Esophagus mucosa (tissue), 1 donor: ENCODE measurements around the gene MANBA. TPM values are rescaled to one million over a fixed set of nuclear protein-coding genes. Genes with fewer than 3 reads are reported as not detected.
"Not testable (repeated sequence)": the region's sequence is repeated elsewhere in the genome, so short reads cannot be mapped to it uniquely, and the experiment has no call there.

Source experiments
- ATAC-seq: fragments of 200-7000 bp; cut with Tn5 transposase; one replicate; pipeline ENCODE4 v1.9.1; 2020
- total RNA-seq: library from RNA; stranded (reverse); gene quantifications from one replicate; pipeline ENCODE4 v1.2.4, GENCODE V29; 2023
- donor health status: DM: yes; HTN: yes; CAD: no.

The MANBA gene
- total RNA-seq, 1 donor from 2014 or later, result 10.7 TPM

DNA sequence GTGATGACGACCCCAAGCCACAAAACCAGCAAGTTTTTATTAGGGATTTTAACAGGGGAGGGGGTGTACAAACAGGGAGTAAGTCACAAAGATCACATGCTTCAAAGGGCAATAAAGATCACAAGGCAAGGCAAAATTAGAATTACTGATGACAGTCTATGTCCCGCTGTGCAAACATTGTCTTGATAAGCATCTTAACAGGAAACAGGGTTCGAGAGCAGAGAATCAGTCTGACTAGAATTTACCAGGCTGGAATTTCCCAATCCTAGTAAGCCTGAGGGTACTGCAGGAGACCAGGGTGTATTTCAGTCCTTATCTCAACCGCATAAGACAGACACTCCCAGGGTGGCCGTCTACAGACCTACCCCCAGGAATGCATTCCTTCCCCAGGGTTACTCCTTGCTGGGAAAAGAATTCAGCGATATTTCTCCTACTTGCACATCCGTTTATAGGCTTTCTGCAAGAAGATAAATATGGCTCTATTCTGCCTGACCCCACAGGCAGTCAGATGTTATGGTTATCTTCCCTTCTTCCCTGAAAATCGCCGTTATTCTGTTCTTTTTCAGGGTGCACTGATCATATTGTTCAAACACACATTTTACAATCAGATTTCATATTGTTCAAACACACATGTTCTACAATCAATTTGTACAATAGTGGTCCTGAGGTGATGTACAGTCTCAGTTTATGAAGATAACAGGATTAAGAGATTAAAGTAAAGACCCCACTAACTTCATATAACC, 41.8 kb downstream of the MANBA start:
- ATAC-seq, result not testable (repeated sequence)

GRCh38 chr4:102717448-102718092, 43.2 kb downstream of the MANBA start:
- peak; percentile 55 for ATAC-seq

DNA sequence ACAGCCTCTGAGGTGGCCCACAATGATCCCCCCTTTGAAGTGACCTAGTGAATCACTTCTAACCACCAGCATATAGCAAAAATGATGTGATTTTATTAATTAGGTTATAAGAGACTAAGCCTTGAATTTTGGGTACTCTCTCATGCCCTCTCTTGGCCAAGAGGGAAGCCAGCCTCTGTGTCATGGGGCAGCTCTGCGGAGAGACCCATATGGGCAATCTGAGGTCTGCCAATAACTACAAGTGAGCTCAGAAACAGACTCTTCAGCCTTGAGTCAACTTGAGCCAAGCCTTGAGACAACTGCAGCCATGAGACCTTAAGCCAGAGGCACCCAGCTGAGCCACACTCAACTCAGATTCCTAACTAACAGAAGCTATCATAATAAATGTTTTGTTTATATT, 45.7 kb downstream of the MANBA start:
- ATAC-seq, result no peak

GRCh38 chr4:102713774-102714173, 47.0 kb downstream of the MANBA start:
- ATAC-seq, result not testable (repeated sequence)

DNA sequence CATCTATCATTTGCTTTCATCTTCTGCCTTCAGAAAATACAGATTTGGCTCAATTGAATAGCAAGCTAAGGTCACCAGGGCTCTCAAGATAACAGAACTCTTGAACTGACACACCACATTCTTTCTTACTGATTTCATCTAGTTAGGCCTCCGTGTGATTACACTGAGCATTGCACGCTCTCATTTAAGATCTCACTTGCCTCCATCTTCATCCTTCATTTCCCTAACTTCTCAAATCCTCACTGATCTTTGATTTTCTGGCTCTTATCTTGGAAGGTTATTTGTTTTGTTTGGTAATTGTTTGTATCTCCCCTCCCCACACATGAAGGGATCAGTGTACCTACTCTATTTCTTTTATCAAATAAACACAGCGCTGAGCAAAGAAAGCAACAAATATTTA, 47.7 kb downstream of the MANBA start:
- no peak for ATAC-seq

DNA sequence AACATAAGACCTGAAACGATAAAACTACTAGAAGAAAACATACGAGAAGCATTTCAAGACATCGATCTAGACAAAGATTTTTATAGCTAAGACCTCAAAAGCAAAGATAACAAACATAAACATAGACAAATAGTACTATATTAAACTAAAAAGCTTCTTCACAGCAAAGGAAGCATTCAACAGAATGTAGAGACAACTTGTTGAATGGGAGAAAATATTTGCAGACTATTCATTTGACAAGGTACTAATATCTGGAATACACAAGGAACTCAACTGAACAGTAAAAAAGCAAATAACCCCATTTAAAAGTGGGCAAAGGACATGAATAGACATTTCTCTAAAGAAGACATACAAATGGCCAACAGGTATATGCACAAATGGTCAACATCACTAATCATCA, 49.8 kb downstream of the MANBA start:
- ATAC-seq, result no peak

DNA sequence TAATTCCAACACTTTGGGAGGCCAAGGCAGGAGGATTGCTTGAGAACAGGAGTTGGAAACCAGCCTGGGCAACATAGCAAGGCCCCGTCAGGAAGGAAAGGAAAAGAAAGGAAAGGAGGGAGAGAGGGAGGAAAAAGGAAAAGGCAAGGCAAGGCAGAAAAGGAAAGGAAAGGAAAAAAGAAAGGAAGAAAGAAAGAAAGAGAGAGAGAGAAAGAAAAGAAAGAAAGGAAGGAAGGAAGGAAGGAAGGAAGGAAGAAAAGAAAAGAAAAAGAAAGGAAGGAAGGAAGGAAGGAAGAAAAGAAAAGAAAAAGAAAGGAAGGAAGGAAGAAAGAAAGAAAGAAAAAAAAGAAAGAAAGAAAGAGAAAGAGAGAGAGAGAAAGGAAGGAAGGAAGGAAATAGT, 51.7 kb downstream of the MANBA start:
- ATAC-seq, result not testable (repeated sequence)

- no peak for ATAC-seq
Observed at GRCh38 chr4:102707150-102707549, 53.6 kb downstream of the MANBA start.

- no peak for ATAC-seq
Observed at GRCh38 chr4:102705391-102705935, 55.3 kb downstream of the MANBA start.

- no peak for ATAC-seq
Observed at GRCh38 chr4:102696758-102697157, 64.0 kb downstream of the MANBA start.

DNA sequence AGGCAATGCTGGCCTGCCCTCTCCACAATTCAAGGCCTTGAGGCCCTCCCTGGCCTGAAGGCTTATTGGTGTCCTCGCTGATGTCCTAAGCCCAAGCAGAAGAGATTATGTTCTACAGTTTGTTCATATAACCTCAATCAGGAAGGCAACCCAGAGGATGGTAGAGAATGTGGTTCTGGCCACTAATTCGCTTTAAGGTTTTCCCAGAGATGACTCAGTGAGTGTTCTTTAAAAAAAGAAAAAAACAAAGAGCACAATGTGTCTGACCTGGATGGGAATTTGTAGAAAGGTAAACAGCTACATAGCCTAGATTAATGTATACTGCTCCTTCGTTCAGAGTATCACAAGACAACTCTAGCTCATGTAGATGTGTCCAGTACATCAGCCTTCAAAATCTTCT, 66.0 kb downstream of the MANBA start:
- no peak for ATAC-seq

- ATAC-seq, result no peak
Observed at GRCh38 chr4:102693861-102694260, 66.9 kb downstream of the MANBA start.

DNA sequence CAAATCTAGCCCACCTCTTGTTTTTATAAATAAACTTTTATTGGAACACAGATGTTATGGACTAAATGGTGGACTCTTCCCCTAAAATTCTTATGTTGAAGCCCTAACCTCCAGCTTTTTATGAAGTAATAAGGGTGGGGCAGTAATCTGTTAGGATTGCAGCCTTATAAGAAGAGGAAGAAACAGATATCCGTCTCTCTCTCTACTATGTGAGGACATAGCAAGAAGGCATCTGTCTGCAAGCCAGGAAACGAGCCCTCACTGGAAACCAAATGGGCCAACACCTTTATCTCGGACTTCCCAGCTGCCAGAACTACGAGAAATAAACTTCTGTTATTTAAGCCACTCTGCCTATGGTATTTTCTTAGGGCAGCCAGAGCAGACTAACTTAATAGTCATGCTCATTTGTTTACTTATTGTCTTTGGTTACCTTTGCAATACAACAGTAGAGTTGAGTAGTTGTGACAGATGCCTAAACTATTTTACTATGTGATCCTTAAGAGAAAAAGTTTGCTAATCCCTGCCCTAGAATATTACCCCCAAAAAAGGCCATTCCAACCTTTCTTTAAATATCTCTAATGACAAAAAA, 67.4 kb downstream of the MANBA start:
- ATAC-seq, result no peak

- no peak for ATAC-seq
Observed at GRCh38 chr4:102692474-102692873, 68.3 kb downstream of the MANBA start.

GRCh38 chr4:102687982-102688433, 72.8 kb downstream of the MANBA start:
- no peak for ATAC-seq

DNA sequence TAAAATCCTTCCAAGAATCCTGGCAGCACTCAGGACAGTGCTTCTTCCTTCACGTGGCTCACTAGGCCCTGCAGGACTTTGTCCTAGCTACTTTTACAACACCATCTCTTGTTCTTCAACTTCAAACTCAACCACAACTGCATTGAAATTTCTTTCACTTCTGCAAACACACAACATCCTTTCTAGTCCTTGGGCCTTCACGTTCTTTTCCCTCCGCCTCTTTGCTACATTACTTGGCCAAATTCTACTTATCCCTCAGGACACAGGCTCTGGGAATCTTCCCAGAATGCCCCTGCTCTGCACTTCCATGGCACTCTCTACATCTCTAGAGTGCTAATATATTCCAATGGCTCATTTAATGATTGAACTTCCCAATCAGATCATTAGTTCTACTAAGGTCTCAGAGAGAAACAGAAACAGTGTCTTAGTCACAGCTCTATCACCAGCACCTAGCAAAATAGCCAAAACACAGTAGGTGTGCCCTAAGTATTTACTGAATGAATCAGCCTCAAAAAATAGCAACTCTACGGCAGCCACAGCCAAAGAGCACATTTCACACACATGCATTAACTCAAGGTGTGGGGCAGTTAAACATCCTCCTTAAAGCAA, 73.3 kb downstream of the MANBA start:
- ATAC-seq, result peak; percentile 79

- no peak for ATAC-seq
Observed at GRCh38 chr4:102685768-102686167, 75.0 kb downstream of the MANBA start.

DNA sequence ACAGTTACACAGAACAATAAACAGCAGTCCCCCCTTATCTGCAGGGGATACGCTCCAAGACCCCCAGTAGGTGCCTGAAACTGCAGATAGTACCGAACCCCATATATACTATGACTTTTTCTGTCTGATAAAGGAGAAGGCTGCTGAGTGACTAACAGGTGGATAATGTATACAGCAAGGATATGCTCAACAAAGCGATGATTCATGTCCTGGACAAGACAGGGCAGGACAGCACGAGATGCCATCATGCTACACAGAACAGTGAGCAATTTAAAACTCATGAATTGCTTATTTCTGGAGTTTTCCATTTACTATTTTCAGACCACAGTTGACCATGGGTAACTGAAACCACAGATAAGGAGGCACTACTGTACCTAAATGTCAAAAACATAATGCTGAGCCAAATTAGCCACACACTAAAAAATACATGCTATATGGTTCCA, 76.1 kb downstream of the MANBA start:
- ATAC-seq, result peak; percentile 97

GRCh38 chr4:102683881-102684609, 76.7 kb downstream of the MANBA start:
- ATAC-seq, result no peak

DNA sequence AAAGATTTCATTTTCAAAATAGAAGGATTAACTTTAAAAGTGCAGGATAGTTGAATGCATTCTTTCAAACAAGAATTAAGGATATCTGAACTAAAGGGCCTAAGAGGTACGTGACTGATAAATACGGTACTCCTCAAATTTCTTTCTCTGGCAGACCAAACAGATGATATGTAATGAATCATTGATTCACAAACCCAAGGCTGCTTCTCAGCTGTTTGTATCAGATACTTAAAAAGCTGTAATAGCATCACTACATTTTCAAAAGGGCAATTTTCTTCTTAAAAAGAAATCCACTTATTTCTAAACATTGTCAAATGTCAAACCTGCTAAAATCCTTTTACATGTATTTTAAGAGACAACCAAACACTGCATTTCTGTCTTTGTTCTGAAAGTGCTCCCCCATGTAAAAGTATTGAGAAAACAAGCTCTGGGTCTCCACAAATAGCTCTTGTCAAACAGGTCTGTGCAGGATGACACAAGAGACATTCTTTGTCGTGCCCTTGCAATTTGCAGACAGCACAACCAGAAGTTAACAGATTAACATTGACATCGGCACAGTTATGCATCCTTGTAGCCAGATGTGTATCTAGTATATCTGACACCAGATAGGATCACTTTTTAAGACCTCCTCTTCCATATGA, 82.0 kb downstream of the MANBA start:
- no peak for ATAC-seq

GRCh38 chr4:102678107-102678506, 82.7 kb downstream of the MANBA start:
- no peak for ATAC-seq

- ATAC-seq, result no peak
Observed at GRCh38 chr4:102675141-102675540, 85.6 kb downstream of the MANBA start.
